ENCODE data around the gene STK10.

DNA sequence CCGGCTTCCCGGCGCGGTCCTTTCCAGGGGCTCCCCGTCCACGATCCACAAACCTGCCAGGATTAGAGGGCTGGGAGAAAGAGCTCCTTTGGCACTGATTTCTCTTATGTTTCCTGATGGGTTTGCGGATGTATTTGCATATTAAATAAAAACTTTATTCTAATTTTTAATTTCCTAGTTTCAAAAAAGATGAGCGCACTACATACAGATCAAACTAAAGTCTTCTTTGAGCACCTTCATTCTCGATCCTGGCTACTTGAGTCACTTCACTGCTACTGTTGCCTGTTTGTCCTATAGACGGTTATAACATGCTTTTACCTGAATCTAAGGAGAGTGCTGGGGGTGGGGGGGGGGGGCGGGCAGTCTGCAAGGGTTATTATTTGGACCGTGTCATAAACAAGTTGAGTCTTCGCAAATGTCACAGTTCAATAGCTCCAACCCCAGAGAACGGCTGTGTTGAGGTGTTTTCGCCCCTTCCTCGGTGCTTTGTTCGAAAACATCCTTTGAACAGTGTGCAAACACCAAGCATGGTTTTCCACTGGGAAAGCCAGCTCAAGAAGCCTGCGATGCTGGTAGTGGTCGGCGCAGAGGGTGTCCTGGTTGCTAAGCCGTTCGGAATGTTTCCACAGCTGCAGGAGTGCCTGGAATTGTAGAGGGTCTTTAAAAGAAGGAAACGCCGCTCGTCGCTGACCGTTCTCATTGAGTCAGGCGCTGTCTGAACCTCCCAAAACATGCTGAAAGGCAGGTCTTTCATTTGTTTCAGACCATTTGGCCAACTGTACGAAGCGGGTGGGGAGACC lies 1.1 kb upstream of the STK10 start:
- TF ChIP-seq CTCF (optimal IDR thresholded peaks at IDR 0.05 in 1 of 3, IDR thresholded peaks at IDR 0.05 in 1 of 3, conservative IDR thresholded peaks at IDR 0.05 in 1 of 3; ENCODE audit: extremely low read depth in 1 of 3, insufficient read depth in 2 of 3, low read length in 3 of 3) (no peak), EZH2 (IDR thresholded peaks at IDR 0.05; ENCODE audit: low read length) (no peak)
